ENCODE data around the gene VWC2.

The VWC2 gene

DNA sequence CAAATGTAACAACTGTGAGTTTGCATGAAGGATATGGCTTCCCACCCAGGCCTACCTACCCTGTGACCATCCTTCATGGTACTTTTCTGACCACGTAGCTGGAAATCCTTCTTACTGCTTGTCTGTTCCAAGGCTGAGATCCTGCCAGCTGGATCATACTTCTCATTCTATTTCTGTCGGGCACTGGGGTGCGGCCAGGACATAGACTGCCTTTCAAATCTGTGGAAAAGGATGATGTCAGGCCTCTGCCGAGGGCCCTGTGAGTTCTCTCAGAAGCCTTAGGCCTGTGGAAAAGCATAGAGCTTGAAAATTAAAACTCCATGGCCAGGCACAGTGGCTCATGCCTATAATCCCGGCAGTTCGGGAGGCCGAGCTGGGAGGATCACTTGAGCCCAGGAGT lies 10.0 kb downstream of the VWC2 start:
- no peak for DNase-seq (ENCODE audit: low spot score)

GRCh38 chr7:49787980-49788379 lies 14.5 kb downstream of the VWC2 start:
- DNase-seq (ENCODE audit: low spot score), result no peak

- DNase-seq (ENCODE audit: low spot score), result no peak
These were observed 15.1 kb downstream of the VWC2 start for GRCh38 chr7:49788455-49789059.

GRCh38 chr7:49789736-49790135 lies 16.3 kb downstream of the VWC2 start:
- DNase-seq (ENCODE audit: low spot score), result no peak

GRCh38 chr7:49790209-49790608 lies 16.8 kb downstream of the VWC2 start:
- DNase-seq (ENCODE audit: low spot score), result no peak

GRCh38 chr7:49791088-49791741 lies 17.8 kb downstream of the VWC2 start:
- DNase-seq (ENCODE audit: low spot score), result no peak

- DNase-seq (ENCODE audit: low spot score), result no peak
These were observed 24.7 kb downstream of the VWC2 start for GRCh38 chr7:49797987-49798660.

- no peak for DNase-seq (ENCODE audit: low spot score)
These were observed 26.6 kb downstream of the VWC2 start for GRCh38 chr7:49800031-49800430.

DNA sequence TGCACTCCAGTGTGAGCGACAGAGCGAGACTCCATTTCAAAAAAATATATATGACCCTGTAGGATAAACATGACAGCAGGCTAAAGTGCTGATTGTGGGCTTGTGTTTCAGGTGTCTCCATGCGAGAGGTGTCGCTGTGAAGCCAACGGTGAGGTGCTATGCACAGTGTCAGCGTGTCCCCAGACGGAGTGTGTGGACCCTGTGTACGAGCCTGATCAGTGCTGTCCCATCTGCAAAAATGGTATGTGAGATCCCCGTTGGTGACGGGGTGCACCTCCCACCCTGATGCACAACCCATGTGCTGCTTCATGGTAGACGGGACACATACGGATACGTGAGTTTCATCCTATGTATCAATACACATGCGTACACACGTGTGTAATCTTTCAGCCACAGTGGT lies 29.2 kb downstream of the VWC2 start:
- DNase-seq (ENCODE audit: low spot score), result no peak

DNA sequence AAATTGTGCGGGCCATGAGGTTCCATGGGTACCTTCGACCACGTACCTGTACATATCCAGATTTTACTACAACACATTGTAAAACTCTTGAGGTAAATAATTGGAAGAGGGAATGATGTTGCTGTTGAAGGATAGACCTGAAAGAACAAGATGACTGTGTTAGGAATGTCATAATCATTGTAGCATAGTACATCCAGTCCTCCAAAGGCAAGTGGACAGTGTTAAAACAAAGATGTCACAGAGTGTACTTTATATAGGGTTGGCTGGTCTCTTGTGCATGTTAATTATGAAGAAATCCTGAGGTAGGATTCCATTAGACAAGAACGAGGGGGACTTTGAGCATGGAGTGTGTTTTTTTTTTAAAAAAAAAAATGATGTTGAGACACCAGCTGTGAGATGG lies 30.4 kb downstream of the VWC2 start:
- DNase-seq (ENCODE audit: low spot score), result no peak

- DNase-seq (ENCODE audit: low spot score), result no peak
These were observed 32.1 kb downstream of the VWC2 start for GRCh38 chr7:49805371-49806007.

DNA sequence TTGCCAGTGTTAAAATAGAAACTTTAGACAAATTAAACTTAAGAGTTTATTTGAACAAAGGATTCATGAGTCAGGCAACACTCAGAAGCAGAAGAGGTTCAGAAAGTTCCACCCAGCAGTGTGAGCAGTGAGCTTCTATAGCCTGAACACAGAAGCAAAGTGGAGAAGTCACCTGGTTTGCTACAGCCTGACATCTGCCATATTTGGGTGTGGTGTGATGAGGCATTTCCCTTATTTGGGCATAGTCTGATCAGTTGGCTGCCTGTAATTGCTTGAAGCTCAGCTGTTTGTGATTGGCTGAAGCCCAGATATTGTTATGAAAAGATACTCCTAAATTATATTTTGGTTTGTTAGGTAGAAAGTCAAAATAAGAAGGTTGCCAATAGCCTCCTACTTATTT lies 39.1 kb downstream of the VWC2 start:
- no peak for DNase-seq (ENCODE audit: low spot score)

GRCh38 chr7:49817279-49817678 lies 43.8 kb downstream of the VWC2 start:
- no peak for DNase-seq (ENCODE audit: low spot score)

- no peak for DNase-seq (ENCODE audit: low spot score)
These were observed 47.7 kb downstream of the VWC2 start for GRCh38 chr7:49821181-49821580.

DNA sequence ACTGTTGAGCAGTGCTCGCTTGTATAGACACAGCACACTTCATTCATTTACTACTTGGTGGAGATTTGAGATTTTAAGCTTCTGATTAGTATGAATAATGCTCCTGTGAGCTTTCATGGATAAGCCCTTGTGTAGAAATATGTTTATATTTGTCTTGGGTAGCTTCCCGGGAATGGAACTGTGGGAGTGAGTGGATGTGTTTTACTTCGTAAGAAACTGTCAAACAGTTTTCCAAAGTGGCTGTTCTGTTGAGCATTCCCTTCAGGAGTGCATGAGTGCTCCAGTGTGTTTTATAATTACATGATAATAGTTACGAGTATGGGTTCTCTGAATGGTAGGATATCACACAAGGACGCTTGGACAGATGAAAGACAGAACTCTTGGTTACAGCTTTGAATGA lies 49.4 kb downstream of the VWC2 start:
- DNase-seq (ENCODE audit: low spot score), result no peak

GRCh38 chr7:49823566-49823965 lies 50.1 kb downstream of the VWC2 start:
- DNase-seq (ENCODE audit: low spot score), result no peak

GRCh38 chr7:49839863-49840645 lies 66.6 kb downstream of the VWC2 start:
- DNase-seq (ENCODE audit: low spot score), result no peak

GRCh38 chr7:49840751-49841405 lies 67.4 kb downstream of the VWC2 start:
- DNase-seq (ENCODE audit: low spot score), result no peak

DNA sequence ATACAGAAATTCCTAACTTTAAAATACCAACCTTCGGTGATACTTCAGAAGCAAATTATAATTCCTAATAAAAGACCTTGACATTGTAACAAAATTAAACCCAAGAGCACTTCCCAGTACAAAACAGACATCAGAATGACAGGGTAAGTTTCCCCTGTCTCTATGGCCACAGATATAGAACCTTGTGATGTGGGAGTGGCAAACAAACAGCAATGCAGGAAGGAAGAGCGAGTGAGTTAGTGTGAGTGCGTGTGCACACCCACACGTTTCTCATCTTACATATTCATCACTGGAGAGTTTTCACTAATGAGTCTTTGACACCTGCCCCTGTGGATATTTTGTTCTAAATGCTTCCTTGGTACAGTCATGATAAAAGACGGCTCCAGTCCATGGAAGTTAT lies 72.2 kb downstream of the VWC2 start:
- DNase-seq (ENCODE audit: low spot score), result no peak

GRCh38 chr7:49848211-49848841 lies 74.9 kb downstream of the VWC2 start:
- no peak for DNase-seq (ENCODE audit: low spot score)

DNA sequence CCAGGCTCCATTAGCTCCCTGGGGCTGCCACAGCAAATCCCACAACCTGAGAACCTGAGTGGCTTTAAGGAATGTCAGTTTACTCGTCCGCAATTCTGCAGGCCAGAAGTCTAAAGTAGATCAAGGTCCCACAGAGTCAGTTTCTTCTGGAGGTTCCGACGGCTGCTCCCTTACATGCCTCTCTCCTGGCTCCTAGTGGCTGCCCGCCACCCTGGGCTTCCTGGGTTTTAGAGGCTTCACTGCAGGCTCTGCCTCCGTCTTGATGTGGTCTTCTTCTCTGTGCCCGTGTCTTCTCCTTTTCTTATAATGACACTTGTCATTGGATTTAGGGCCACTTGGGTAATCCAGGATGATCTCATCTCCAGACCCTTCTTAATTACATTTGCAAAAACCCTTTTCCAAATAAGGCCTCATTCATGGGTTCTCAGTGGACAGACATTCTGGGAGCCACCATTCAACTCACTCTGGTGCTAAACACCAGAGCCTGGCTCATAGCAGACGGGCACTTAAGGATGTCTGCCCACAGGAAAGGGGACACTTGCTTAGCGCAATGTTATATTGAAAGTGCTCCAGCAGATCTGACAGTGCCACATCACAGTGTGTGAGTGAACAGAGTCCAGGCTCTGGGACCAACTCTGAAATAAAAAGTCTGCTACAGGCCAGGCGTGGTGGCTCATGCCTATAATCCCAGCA lies 77.6 kb downstream of the VWC2 start:
- no peak for DNase-seq (ENCODE audit: low spot score)

All from hematopoietic multipotent progenitor cell treated with erythropoietin and hydrocortisone succinate and interleukin-3 and kit ligand, for 17 days (in vitro differentiated cells).